Activated CD4-positive, alpha-beta T cell treated with anti-CD3 and anti-CD28 coated beads for 1 hour (primary cell): ENCODE measurements around the gene XXYLT1.
"Not testable (repeated sequence)": the region's sequence is repeated elsewhere in the genome, so short reads cannot be mapped to it uniquely, and the experiment has no call there.

ENCODE experiments used
- DNase-seq: peaks from one replicate; pipeline ENCODE4 v3.0.0-alpha.2; 2020

XXYLT1 gene

DNA sequence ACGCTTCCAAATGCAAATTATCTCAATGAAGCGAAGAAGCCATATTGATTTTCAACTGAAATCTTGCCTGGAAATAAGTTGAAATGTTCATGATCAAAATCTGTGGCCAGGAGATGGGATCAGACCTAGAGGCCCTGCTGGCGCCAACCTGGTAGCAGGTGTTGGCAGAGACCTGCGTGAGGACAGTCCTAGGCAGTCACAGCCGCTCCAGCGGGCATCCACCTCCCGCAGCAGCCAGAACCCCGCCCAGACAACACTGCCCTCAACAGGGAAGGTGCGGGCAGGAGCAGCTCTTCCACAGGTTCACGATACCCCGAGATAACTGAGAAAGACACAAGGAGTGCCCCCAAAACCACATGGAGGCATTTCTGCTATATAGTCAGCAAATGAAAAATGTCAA, 145.3 kb downstream of the XXYLT1 start:
- DNase-seq: no peak

DNA sequence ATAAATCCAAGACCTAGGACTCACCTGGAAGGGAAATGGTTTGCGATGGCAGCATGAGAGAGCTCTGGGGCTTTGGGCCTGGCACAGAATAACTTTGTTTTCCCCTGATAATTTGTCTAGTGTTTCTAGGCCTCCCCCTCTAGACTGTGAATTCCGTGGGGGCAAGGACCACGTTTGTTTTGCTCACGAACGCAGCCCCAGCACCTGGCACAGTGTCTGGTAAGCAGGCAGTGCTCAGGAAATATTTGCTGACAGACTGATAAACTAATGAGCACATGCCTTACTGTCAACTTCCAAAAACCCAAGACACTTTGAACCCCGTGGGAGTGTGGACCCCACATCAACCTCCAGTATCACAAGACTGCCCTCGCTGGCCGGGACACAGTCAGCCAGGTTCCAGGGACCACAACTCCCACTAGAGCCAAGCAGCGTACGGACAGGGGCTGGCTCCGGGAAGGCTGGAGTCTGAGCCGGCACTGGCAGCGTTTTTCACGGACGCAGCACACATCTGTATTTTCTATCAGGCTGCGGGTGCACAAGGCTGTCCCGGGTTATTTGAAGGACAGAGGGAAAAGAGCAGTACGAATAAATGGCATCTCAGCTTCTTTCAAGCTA, 146.5 kb downstream of the XXYLT1 start:
- no peak for DNase-seq

DNA sequence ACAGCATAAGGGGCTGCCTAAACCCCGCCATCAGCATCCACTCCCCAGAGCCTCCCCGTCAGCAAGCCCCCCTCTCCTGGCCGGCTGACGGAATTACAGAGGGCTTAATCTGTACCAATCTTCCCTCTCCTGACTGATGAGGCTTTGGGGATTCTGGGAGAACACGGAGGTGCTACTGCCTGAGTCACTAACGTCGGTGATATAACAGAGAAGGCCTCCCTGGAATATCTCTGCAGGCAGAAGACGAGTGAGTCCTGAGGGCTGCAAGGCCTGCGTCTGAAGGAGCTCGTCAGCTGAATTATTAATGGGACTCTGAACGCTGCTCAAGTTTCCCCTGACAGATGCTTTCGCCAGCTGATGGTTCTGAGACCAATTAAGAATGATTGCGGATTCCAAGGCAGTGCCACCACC, 147.7 kb downstream of the XXYLT1 start:
- DNase-seq: no peak

DNA sequence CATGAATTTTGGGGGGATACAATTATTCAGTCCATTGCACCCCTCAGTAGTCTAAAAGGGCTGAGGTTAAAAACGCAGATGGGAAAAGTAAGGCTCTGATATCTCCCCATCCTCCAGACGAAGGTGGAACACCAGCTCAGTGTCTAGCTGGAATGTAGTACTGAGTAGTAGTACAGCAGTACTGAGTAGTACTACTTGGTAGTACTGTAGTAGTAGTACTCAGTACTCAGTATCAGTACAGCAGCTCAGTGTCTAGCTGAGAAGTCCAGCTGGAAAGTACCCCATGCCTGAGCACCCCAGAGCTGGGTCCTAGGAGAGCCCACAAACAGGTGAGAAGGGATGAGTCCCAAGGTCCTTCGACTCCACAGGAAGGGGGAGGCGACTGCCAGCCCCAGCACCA, 148.7 kb downstream of the XXYLT1 start:
- DNase-seq: no peak

DNA sequence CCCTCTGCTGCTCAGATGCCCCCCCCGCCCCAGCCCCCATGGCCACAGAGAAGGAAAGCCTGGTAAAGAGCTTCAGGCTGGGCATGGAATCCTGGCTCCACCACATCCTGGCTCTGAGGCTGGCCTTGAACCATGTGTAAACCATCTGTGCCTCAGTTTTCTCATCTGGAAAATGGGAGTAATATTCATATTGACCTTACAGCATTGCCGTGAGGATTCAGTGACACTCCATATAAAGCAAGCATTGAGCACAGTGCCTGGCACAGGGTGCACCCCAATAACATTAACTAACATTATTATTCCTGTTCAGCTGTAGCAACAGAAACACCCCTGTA, 150.7 kb downstream of the XXYLT1 start:
- DNase-seq: no peak

DNA sequence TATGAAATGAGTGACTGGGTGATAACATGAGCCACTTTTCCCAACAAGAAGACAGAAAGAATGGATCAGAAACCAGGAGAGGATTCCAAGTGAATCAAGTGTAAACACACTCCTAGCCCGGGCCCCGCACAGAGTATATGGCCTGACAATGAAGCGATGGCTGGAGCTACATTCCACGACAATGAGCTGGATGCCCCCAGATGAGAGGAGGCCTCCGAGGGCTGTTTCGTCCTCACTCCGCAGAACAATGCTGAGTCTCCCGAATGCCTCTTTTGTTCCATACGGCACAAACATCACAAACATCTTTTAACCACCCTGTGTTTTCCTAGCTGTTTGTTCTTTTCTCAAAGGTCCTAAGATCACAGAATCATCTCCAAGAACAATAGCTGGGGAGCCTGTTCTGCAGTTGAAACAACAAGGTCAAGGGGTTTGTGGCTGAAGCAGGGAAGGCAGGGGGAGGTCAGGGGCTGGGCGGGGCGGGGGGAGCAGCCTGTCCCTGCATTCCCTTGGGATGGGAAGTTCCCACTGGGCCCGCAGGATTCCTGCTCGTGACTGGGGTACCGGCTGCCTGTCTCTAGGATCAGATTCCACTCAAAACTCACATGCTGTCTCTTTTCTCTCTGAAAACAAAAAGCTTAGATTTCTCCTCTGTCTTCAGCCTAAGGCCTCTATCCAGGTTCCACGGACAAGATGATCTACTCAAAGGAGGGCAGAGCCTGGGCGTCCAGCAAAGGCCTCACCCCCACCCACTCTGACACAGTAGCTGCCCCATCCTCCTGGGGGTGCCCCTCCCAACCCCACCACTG, 151.3 kb downstream of the XXYLT1 start:
- no peak for DNase-seq

DNA sequence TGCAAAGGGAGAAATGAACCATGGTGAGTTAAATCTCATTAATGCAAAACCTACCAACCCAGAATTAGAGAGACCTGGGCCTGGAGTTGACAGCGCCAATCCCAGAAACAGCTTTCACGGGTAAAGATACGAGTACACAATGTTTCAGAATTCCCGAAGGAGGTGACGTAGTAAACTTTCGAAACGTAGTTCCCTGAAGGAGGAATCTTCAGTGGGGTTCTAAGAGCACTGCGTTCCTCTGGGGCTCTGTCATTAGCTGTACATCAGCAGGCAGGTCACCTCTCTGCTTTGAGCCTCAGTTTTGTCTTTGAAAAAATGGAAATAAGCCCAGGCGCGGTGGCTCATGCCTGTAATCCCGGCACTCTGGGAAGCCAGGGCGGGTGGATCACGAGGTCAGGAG, 152.3 kb downstream of the XXYLT1 start:
- no peak for DNase-seq

DNA sequence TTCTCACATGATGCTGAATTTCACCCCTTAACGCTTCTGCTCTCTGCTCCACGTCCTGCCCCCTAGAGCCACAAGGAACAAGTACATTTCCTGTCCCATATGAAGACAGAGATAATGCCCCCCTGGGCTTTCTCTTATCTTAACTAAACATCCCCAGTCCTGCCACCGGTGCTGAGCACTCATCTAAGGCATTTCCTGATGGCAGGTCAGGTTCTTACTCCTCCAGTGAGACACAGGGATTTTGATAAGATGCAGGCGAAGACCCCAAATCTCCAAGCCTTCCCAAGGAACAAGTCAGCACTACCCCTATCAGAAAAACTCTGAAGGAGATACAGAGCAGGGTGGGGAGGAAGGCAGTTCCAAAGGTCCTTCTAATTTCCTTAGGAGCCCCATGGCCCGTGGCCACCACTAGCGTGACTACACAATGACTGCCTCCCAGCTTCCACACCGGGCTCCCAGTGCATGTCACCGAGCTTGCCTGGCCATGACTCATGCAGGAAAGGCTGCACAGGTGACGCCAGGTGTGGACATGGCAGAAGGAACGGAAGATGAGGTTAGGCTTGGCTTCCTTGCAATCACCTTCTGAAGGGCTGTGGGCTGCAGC, 152.9 kb downstream of the XXYLT1 start:
- DNase-seq: no peak

DNA sequence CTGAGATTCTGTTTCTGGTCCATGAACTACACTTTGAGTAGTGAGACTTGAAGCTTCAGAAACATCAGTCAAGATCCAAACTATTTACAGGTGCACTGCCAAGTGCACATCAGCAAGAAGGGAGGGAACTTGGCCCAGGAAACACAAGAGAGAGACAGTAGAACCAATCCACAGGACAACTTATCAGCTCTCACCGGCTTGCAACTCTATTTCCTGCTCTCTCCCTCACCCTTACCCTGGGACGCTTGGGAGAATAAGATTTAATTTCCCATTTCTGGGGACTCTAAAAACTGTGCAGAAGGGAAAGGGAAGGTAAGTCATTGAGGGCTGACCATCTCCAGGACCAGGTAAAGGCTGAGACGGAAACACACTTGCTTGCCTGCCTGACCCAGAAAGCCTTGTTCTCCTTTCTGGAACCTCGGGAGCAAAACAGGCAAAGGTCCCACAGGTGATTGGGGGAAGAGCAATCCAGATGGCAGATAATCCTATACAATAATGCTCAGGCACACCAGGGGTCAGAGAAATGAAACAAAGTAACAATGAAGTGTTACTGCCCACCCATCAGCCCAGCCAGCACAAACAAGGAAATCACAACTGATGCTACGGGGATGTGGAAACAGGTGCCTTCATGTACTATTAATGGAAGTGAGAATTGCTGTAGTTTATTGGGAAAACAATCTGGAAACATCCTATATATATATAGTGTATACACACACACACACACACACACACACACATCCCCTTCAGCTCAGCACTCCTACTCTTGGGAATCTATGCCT, 154.4 kb downstream of the XXYLT1 start:
- DNase-seq: no peak

DNA sequence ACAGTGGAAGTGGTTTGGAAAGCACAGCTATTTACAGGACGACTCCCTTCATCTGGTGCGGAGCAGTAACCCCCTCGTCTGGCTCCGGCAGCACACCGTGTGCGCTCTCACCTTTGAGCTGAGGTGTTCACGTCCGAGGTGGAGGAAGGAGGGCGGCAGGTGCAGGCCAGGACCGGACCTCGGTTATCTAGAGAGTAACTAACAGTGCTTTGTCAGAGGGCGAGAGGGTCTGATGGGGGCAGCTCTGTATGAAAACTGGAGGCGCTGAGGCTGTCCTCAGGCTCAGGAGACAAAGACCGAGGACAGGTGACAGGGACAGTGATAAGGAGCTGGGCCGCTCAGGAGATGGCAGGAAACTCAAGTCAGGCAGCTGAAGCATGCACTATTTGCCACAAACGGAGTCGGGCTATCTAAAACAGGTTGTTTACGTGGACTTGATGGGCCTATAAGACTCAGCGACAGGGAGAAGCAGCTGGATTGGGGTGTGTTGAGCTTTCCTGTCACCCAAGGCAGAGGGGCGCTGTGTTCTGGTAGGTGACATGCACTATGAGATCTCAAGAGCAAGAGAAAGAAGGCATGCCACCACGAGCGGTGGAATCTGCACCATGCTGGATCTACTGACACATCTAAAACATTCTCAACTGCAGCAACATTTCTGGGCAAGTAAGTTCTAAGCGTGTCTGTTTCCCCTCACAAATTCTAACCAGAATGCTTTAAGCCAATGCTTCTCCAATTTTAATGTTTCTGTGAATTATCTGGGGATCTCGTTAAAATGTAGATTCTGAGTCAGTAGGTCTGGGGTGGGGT, 155.2 kb downstream of the XXYLT1 start:
- no peak for DNase-seq

DNA sequence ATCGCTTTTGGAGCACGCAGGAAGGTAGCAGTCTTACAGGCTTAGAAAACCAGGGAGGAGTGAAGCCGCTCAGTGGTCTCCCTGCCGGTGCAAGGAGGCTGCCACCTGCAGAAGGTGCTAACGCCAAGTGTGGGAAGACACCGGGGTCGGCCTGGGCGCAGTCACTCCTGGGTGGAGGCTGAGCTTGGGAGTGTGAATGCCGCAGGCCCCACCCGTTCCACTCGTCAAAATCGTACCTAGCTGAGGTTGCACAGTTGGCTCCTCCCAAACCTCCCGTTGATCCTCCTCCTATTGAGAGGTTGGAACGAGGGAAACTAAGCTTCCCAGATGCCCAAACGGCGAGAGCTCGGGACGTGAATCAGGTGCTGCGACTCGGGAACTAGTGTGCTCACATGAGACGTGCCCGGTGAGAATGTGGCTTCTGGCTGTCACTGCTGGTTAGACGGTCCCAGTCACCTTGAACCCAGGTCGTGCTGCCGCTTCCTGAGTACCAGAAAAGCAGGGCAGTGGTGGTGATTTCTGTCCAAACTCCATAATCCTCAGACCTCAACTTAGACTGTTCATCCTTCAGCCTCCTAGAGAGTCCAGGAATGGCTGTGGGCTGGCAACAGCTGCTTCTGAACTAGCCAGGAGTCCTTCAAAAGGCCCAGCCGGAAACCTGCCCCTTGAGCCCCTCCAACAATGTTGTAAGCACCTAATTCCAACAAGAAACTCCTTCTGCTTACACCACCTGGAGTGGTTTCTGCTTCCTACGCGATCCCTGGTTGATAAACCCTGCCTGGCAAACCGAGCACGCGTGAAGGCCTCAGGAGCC, 156.0 kb downstream of the XXYLT1 start:
- DNase-seq: no peak

DNA sequence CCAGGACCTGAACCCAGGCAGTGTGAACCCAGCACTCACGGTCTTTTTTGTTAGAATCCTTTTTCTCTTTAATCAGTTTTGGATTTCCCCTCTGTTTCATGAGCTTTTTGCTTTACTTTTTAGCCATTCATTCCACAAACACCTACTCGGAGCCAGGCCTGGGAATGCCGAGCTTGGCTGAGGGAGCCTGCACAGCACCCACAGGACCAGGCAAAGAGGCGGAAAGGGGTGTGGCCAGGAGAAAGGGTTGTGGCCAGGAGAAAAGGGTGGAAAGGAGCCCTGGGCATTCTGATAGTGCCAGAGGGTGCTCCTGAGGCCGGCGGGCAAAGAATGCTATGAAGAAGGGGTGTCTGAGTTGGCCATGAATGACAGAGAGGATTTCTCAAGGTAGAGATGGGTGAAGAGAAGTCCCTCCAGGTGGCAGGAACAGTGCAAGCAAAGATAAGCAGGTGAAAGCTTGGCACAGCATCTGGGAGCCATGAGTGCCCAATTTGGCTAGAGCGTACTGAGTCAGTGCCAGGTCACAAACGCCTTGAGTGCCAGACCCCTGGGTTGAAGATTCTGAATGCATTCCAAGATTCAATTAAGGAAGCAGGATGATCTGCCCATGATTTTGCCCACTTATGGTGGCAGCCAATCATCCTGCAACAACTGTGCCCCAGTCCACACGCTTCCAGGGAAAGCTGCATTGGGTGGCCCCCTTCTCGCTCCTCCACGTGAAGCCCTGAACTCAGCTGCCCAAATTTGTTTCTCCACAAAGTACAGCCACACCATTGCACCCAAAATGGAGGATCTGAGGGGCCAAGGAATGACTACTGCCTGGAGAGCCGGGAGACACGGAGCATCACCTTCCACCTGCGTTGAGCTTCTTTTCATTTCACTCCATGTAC, 157.2 kb downstream of the XXYLT1 start:
- DNase-seq: no peak

DNA sequence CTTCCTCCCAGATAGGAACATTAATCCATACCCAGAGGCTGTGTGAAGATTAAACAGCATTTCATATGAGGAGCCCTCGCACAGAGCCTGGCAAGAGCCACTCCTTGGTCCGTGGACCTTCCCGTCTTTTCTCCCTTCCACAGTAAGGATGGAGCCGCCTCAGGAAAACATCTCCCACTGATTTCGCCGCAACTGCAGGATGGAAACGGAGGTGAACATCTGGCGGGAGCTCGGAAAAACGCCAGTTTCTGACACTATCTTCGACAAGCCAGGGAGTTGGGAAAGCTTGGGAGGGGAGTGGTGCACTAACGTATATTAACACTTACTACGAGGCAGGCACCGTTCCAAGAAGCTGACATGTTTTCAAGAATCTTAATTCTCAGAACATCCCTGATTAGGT, 157.9 kb downstream of the XXYLT1 start:
- no peak for DNase-seq

DNA sequence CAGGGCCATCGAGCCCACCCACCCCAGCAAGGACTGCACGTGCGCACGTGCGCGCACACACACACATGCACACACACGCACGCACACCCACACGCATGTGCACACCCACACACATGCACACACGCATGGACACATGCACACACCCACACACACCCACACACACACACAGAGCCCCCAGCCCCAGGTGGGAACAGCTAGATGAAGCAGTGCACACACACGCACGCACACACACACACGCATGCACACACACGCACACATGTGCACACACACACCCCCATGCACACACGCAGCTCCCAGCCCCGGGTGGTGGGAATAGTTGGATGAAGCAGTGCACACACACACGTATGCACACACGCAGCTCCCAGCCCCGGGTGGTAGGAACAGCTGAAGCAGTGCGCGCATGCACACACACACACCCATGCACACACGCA, 158.6 kb downstream of the XXYLT1 start:
- no peak for DNase-seq

DNA sequence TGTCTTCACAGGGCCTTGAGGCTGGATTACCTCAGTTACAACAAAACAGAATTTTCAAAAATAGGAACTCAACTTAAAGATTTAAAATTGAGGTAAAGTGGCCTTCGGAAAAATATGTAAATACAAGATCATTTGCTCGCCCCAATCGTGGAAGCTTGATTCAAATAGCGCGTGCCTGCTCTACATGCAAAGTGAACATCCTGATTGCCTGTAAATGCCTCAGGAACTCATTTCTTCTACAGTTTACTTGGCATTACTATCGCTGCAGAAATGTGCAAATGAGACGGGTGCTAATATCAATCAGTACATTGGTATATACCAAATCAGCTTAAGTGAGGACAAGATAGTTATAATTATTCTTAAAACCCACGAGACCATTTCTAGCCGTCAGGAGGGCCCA, 159.2 kb downstream of the XXYLT1 start:
- DNase-seq: no peak

DNA sequence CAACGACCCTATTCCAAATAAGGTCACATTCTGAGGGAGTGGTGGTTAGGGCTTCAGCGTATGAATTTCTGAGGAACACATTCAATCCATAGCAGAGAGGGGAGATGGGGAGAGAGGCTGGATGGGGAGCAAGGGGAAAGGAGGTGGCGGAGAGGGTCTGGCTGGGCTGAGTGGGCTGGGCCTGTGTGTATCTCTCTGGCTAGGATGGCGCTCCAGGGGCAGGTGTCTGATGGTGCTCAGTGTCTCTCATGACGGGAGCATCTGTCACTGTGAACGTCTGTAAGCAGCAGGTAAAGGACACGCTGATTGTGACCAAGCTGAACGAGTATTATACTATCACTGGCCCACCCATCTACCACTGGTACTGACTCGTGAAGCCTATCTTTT, 159.6 kb downstream of the XXYLT1 start:
- DNase-seq: no peak

DNA sequence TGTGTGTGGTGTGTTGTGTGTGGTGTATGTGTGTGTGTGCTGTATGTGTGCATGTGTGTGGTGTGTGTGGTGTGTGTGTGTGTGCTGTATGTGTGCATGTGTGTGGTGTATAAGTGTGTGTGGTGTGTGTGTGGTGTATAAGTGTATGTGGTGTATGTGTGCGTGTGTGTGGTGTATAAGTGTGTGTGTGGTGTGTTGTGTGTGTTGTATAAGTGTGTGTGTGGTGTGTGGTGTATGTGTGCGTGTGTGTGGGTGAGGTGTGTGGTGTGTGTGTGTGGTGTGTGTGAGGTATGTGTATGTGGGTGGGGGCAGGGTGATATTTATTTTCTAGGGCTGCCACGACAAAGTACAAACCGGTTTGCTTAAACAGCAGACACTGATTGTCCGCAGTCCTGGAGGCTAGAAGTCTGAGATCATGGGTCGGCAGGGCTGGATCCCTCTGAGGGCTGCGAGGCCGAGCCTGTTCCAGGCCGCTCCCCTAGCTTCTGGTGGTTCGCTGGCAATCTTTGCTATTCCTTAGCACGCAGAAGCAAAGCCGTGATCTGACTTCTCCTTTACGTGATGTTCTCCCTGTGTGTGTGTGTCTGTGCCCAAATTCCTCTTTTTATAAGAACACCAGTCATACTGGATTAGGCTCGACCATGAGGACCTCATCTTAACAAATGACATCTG, 160.2 kb downstream of the XXYLT1 start:
- DNase-seq: no peak

DNA sequence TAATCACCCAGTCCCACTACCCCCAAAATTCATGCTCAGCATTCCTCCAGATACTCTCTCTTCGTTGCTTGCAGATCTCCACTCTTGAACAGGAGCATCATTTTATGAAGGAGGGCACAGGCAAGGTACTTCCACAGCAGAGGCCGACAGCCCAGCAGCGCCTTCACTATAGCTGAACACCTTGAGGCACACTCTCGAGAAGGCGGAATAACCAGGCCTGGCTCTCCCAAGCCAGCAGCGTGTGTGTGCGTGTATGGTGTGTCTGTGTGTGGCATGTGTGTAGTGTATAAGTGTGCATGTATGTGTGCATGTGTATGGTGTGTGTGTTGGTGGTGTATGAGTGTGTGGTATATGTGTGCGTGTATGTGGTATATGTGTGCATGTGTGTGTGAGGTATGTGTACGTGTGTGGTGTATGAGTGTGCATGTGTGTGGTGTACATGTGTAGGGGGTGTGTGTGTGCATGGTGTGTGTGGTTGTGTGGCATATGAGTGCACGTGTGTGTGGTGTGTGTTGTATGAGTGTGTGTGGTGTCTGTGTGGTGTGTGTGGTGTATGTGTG, 161.8 kb downstream of the XXYLT1 start:
- DNase-seq: no peak

DNA sequence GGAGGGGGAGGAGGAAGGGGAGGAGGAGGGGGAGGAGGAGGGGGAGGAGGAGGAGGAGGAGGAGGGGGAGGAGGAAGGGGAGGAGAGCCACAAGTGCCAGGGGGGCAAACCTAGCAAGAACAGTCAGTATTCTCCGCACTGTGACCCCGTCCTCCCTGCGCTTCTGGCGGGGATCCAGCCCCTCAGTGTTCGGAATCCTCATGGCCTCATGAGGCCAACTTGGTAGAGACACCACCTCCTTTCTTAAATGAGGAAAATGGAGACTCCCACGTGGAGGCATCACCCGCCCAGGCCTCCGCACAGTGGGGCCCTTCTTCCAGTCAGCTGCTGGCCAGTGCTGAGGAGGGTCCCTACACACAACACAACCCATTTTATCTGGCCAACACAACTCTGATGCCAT, 163.4 kb downstream of the XXYLT1 start:
- DNase-seq: no peak

DNA sequence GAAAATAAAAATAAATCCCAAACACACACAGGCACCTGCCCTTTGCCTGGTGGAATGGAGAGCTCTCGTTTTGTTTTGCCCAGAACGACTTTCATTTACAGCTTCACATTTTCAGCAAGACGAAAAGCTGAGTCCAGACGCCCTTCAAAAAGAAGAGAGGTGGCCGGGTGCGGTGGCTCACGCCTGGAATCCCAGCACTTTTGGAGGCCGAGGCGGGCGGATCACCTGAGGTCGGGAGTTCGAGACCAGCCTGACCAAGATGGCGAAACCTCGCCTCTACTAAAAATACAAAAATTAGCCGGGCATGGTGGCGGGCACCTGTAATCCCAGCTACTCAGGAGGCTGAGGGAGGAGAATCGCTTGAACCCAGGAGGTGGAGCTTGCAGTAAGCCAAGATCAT, 163.9 kb downstream of the XXYLT1 start:
- DNase-seq: not testable (repeated sequence)
